Muscle layer of duodenum (tissue), 2 donors: ENCODE results near the gene NLGN2.
"Not testable (repeated sequence)": the region's sequence is repeated elsewhere in the genome, so short reads cannot be mapped to it uniquely, and the experiment has no call there.

ENCODE experiments used
- H3K27ac ChIP-seq: one replicate; pipeline ENCODE4 v1.7.0; 2013; ENCODE audit warnings: mild to moderate bottlenecking, low read length
- H3K27me3 ChIP-seq: one replicate; pipeline ENCODE4 v1.7.0; 2013; ENCODE audit warnings: low read depth, mild to moderate bottlenecking, control low read depth, low read length
- H3K36me3 ChIP-seq, 2 donors: one replicate each; pipeline ENCODE4 v1.7.0; 2013; ENCODE audit warnings: low read length in 2 of 2, control low read depth in 1 of 2, mild to moderate bottlenecking in 1 of 2; ENCODE audit not compliant: insufficient read depth in 2 of 2, control insufficient read depth in 1 of 2
- H3K4me1 ChIP-seq, 2 donors: one replicate each; pipeline ENCODE4 v1.7.0; 2013; ENCODE audit warnings: low read length in 2 of 2, mild to moderate bottlenecking in 2 of 2, control low read depth in 1 of 2, moderate library complexity in 1 of 2; ENCODE audit not compliant: insufficient read depth in 2 of 2, control insufficient read depth in 1 of 2
- H3K4me3 ChIP-seq, 2 donors: one replicate each; pipeline ENCODE4 v1.7.0; 2013; ENCODE audit warnings: low read length in 2 of 2, low read depth in 1 of 2, mild to moderate bottlenecking in 1 of 2
- H3K9me3 ChIP-seq, 2 donors: one replicate each; pipeline ENCODE4 v1.7.0; 2013; ENCODE audit warnings: low read length in 2 of 2, control low read depth in 1 of 2, mild to moderate bottlenecking in 1 of 2; ENCODE audit not compliant: control insufficient read depth in 1 of 2
- donor health status: healthy.

Gene NLGN2

GRCh38 chr17:7407485-7408251 lies at the start of gene NLGN2:
TSS of gene NLGN2 (plus strand) at chr17:7407845. CDS start at chr17:7408256, 411 bp downstream.
- peaks cover 6 to 16% of the 10 kb centered on the region in 2 donors for H3K36me3 ChIP-seq
- H3K27me3 ChIP-seq, result no peaks in the 10 kb centered on the region
- no peak within 1 kb of the TSS for H3K4me3 ChIP-seq
- H3K27ac ChIP-seq, result no peak within 1 kb of the TSS
- H3K9me3 ChIP-seq, result no peaks in the 10 kb centered on the region
- peaks cover 6 to 15% of the 10 kb centered on the region in 2 donors for H3K4me1 ChIP-seq

DNA sequence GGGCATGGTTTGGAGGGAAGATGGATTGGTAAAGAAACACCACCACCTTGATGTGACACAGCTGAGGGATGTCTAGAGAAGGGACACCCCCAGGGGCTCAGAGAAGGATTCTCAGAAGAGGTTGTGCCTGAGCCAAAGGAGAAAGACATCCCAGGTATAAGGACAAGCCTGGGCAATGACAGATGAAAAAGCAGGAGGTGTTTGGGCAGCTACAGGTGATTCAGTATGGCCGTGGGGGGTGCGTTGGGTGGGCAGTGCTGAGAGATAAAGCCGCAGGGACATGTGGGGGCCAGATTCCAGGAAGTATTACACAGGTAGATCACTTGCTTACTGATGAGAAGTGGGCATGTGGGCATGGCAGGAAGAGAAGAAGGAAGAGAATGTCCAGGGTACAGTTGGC lies 45.7 kb upstream of the NLGN2 start:
- Histone ChIP-seq H3K36me3 (no peaks in the 10 kb centered on the region), H3K9me3 (no peaks in the 10 kb centered on the region), H3K4me3 (no peak overlapping the region), H3K27ac (no peak overlapping the region), H3K27me3 (no peaks in the 10 kb centered on the region), H3K4me1 (no peaks in the 10 kb centered on the region)

DNA sequence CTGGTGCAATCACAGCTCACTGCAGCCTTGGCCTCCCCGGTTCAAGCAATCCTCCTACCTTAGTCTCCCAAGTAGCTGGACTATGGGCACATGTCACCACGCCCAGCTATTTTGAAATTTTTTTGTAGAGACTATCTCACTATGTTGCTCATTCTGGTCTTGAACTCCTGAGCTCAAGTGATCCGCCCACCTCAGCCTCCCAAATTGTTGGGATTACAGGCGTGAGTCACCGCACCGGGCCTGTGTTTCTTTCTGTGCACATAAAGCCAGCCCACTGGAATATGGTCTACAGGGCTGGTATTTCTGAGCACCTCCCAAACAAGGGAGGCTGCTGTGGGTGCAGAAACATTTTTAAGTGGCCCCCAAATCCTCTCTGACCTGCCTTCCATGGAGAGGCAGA lies 44.3 kb upstream of the NLGN2 start:
- no peak overlapping the region for H3K27ac ChIP-seq
- H3K27me3 ChIP-seq, result no peaks in the 10 kb centered on the region
- no peaks in the 10 kb centered on the region for H3K4me1 ChIP-seq
- no peaks in the 10 kb centered on the region for H3K36me3 ChIP-seq
- no peaks in the 10 kb centered on the region for H3K9me3 ChIP-seq
- no peak overlapping the region for H3K4me3 ChIP-seq

- not testable (repeated sequence) for H3K4me1 ChIP-seq, H3K36me3 ChIP-seq, H3K27ac ChIP-seq, H3K9me3 ChIP-seq, H3K27me3 ChIP-seq, H3K4me3 ChIP-seq
Observed at GRCh38 chr17:7365963-7366362, 41.7 kb upstream of the NLGN2 start.

GRCh38 chr17:7367083-7367482 lies 40.6 kb upstream of the NLGN2 start:
- no peak overlapping the region for H3K4me3 ChIP-seq
- no peaks in the 10 kb centered on the region for H3K27me3 ChIP-seq
- H3K27ac ChIP-seq, result no peak overlapping the region
- no peaks in the 10 kb centered on the region for H3K36me3 ChIP-seq
- no peaks in the 10 kb centered on the region for H3K4me1 ChIP-seq
- no peaks in the 10 kb centered on the region for H3K9me3 ChIP-seq

DNA sequence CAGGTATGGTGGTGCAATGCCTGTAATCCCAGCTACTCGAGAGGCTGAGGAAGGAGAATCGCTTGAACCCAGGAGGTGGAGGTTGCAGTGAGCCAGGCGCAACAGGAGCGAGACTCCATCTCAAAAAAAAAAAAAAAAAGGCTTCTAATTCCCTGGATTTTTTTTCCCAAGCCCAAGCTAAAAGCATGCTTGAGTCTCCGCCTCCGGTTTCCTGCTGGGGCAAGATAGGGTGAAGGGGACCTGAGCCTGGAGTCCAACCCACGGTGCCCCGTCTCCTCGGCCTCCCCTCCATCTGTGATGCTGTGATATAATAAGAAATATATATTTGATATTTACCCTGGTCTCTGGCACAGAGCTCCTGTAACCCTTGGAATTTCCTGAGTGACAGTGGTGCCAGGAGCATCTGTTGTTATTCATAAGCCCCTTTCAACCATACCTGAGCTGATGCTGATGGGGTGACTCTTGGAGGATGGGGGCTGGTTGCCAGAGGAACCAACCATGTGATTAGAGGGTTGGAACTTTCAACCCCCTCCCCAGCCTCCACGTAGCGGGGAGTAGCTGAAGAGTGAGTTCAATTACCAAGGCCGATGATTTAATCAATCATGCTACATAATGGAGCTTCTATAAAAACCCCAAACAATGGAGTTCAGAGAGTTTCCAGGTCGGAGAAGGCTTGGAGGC lies 39.6 kb upstream of the NLGN2 start:
- Histone ChIP-seq H3K4me1 (no peaks in the 10 kb centered on the region), H3K4me3 (no peak overlapping the region), H3K9me3 (no peaks in the 10 kb centered on the region), H3K27me3 (no peaks in the 10 kb centered on the region), H3K27ac (no peak overlapping the region), H3K36me3 (no peaks in the 10 kb centered on the region)

DNA sequence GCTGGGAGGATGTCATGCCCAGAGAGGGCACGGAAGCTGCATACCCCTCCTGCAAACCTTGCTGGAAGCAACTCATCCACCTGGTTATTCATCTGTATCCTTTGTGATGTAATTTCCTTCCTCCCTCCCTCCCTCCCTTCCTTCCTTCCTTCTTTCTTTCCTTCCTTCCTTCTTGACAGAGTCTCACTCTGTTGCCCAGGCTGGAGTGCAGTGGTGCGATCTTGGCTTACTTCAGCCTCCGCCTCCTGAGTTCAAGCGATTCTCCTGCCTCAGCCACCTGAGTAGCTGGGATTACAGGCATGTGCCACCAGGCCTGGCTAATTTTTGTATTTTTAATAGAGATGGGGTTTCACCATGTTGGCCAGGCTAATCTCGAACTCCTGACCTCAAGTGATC lies 39.0 kb upstream of the NLGN2 start:
- not testable (repeated sequence) for H3K4me1 ChIP-seq, H3K9me3 ChIP-seq, H3K27me3 ChIP-seq, H3K27ac ChIP-seq, H3K36me3 ChIP-seq, H3K4me3 ChIP-seq

DNA sequence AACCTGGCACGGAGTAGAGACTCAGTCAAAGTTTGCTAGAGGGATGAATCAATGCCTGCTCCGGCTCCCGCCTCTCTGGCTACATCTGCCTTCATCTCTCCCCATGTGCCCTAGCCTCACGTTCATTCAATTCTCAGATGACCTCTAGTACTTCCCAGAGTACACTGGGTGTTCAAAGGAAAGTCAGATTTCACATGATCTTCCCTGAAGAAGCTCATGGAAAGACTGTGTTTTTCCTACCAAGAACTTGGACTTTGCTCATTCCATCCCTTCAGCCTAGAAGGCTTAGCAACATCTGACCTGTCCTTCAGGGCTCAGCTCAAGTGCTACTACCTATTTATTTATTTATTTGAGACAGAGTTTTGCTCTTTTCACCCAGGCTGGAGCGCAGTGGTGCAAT lies 37.8 kb upstream of the NLGN2 start:
- Histone ChIP-seq H3K27ac (no peak overlapping the region), H3K4me1 (no peaks in the 10 kb centered on the region), H3K27me3 (no peaks in the 10 kb centered on the region), H3K4me3 (no peak overlapping the region), H3K9me3 (no peaks in the 10 kb centered on the region), H3K36me3 (no peaks in the 10 kb centered on the region)

GRCh38 chr17:7370853-7371252 lies 36.8 kb upstream of the NLGN2 start:
- Histone ChIP-seq H3K27me3 (no peaks in the 10 kb centered on the region), H3K4me3 (no peak overlapping the region), H3K4me1 (no peaks in the 10 kb centered on the region), H3K9me3 (no peaks in the 10 kb centered on the region), H3K27ac (no peak overlapping the region), H3K36me3 (no peaks in the 10 kb centered on the region)

- H3K27me3 ChIP-seq, result no peaks in the 10 kb centered on the region
- H3K9me3 ChIP-seq, result no peaks in the 10 kb centered on the region
- H3K36me3 ChIP-seq, result no peaks in the 10 kb centered on the region
- no peak overlapping the region for H3K4me3 ChIP-seq
- no peaks in the 10 kb centered on the region for H3K4me1 ChIP-seq
- H3K27ac ChIP-seq, result no peak overlapping the region
Observed at GRCh38 chr17:7374353-7374752, 33.3 kb upstream of the NLGN2 start.

GRCh38 chr17:7379134-7379533 lies 28.5 kb upstream of the NLGN2 start:
- H3K9me3 ChIP-seq, result no peaks in the 10 kb centered on the region
- H3K27ac ChIP-seq, result no peak overlapping the region
- peaks cover 8 to 26% of the 10 kb centered on the region in 2 donors for H3K4me1 ChIP-seq
- H3K27me3 ChIP-seq, result no peaks in the 10 kb centered on the region
- no peaks in the 10 kb centered on the region for H3K36me3 ChIP-seq
- no peak overlapping the region for H3K4me3 ChIP-seq

GRCh38 chr17:7380321-7380720 lies 27.3 kb upstream of the NLGN2 start:
- H3K9me3 ChIP-seq, result no peaks in the 10 kb centered on the region
- H3K4me3 ChIP-seq, result peak overlapping the region; percentile 47 to 52
- no peaks in the 10 kb centered on the region for H3K36me3 ChIP-seq
- H3K4me1 ChIP-seq, result peaks cover 8 to 30% of the 10 kb centered on the region in 2 donors
- no peaks in the 10 kb centered on the region for H3K27me3 ChIP-seq
- H3K27ac ChIP-seq, result no peak overlapping the region
